ENCODE measurements around the gene SUV39H2.

DNA sequence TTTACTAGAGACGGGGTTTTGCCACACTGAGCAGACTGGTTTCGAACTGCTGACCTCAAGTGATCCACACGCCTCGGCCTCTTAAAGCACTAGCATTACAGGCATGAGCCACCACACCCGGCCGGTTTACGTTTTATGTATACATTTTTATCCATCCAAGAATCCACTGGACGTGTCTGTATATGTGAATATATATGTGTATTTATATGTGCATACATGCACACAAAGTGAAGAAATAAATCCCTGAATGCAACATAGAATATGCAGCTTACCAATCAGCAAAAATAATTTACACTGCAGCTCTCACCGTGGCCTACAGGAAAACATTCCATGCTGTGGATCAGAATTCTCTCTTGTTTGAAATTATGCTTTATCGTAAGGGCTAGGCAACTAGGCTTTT, 51.9 kb downstream of the SUV39H2 start:
- TF ChIP-seq, protein P1, sequence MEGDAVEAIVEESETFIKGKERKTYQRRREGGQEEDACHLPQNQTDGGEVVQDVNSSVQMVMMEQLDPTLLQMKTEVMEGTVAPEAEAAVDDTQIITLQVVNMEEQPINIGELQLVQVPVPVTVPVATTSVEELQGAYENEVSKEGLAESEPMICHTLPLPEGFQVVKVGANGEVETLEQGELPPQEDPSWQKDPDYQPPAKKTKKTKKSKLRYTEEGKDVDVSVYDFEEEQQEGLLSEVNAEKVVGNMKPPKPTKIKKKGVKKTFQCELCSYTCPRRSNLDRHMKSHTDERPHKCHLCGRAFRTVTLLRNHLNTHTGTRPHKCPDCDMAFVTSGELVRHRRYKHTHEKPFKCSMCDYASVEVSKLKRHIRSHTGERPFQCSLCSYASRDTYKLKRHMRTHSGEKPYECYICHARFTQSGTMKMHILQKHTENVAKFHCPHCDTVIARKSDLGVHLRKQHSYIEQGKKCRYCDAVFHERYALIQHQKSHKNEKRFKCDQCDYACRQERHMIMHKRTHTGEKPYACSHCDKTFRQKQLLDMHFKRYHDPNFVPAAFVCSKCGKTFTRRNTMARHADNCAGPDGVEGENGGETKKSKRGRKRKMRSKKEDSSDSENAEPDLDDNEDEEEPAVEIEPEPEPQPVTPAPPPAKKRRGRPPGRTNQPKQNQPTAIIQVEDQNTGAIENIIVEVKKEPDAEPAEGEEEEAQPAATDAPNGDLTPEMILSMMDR (IDR thresholded peaks at IDR 0.05; ENCODE audit: low read depth, low read length, missing input control), result no peak
- TF ChIP-seq, protein P2, sequence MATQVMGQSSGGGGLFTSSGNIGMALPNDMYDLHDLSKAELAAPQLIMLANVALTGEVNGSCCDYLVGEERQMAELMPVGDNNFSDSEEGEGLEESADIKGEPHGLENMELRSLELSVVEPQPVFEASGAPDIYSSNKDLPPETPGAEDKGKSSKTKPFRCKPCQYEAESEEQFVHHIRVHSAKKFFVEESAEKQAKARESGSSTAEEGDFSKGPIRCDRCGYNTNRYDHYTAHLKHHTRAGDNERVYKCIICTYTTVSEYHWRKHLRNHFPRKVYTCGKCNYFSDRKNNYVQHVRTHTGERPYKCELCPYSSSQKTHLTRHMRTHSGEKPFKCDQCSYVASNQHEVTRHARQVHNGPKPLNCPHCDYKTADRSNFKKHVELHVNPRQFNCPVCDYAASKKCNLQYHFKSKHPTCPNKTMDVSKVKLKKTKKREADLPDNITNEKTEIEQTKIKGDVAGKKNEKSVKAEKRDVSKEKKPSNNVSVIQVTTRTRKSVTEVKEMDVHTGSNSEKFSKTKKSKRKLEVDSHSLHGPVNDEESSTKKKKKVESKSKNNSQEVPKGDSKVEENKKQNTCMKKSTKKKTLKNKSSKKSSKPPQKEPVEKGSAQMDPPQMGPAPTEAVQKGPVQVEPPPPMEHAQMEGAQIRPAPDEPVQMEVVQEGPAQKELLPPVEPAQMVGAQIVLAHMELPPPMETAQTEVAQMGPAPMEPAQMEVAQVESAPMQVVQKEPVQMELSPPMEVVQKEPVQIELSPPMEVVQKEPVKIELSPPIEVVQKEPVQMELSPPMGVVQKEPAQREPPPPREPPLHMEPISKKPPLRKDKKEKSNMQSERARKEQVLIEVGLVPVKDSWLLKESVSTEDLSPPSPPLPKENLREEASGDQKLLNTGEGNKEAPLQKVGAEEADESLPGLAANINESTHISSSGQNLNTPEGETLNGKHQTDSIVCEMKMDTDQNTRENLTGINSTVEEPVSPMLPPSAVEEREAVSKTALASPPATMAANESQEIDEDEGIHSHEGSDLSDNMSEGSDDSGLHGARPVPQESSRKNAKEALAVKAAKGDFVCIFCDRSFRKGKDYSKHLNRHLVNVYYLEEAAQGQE (IDR thresholded peaks at IDR 0.05), result no peak
- TF ChIP-seq HNF4G (IDR thresholded peaks at IDR 0.05) (no peak), RAD21 (IDR thresholded peaks at IDR 0.05) (no peak), JUND (IDR thresholded peaks at IDR 0.05) (no peak)
